Sigmoid colon (tissue), 4 donors: Measurements from ENCODE around the gene LRRC56.

ENCODE experiments used
- EP300 ChIP-seq, 4 donors: sonication (generic); formaldehyde crosslinking; IDR thresholded peaks; one replicate each; pipeline ENCODE4 v1.6.1; 2017; ENCODE audit warnings: antibody characterized with exemption in 4 of 4
- POLR2A ChIP-seq, 2 donors: fragments of 450-650 bp; IDR thresholded peaks; one replicate each; pipeline ENCODE4 v1.6.1; 2016; ENCODE audit warnings: antibody characterized with exemption in 2 of 2, mild to moderate bottlenecking in 2 of 2, moderate library complexity in 2 of 2
- POLR2AphosphoS5 ChIP-seq, 4 donors: sonication (generic); formaldehyde crosslinking; IDR thresholded peaks; one replicate each; pipeline ENCODE4 v1.6.1; 2017; ENCODE audit warnings: antibody characterized with exemption in 4 of 4
- TF ChIP-seq, protein P1 (sequence below), 4 experiments: fragments of 450-650 bp in 3 of 4; fragments of 200-600 bp in 1 of 4; IDR thresholded peaks; one replicate each; pipeline ENCODE4 v1.5.1; 2016 to 2019; ENCODE audit warnings: antibody characterized with exemption in 4 of 4, mild to moderate bottlenecking in 3 of 4, moderate library complexity in 2 of 4

DNA sequence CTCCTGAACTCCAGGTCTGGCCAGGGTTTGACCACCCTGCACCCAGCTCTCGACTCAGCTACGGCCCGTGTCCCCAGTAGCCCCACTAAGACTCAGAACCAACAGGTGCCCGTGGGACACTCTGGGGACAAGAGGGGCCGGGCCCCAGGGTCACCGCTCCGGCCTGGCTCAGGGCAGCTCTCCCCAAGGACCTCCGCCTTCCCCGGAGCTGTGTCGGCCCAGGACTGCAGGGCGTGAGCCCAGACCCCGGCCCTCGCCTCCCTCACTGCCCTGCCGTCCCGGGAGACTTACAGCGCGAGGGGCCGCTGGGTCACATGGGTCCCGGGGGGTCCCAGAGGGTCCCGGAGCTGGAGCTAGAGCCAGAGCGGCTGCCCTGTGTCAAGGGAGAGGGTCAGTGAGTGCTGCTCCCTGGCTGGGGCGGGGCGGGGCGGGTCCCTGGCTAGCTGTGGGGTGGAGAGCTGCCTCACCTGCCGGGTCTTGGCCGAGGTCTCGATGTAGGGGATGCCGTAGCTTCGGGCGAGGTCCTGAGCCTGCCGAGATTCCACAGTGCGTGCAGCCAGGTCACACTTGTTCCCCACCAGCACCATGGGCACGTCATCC lies 4.2 kb upstream of the LRRC56 start:
- TF ChIP-seq EP300 (IDR thresholded peaks at IDR 0.05) (no peak), POLR2A (IDR thresholded peaks at IDR 0.05) (no peak), POLR2AphosphoS5 (IDR thresholded peaks at IDR 0.05) (no peak)
- TF ChIP-seq, protein P1, sequence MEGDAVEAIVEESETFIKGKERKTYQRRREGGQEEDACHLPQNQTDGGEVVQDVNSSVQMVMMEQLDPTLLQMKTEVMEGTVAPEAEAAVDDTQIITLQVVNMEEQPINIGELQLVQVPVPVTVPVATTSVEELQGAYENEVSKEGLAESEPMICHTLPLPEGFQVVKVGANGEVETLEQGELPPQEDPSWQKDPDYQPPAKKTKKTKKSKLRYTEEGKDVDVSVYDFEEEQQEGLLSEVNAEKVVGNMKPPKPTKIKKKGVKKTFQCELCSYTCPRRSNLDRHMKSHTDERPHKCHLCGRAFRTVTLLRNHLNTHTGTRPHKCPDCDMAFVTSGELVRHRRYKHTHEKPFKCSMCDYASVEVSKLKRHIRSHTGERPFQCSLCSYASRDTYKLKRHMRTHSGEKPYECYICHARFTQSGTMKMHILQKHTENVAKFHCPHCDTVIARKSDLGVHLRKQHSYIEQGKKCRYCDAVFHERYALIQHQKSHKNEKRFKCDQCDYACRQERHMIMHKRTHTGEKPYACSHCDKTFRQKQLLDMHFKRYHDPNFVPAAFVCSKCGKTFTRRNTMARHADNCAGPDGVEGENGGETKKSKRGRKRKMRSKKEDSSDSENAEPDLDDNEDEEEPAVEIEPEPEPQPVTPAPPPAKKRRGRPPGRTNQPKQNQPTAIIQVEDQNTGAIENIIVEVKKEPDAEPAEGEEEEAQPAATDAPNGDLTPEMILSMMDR (IDR thresholded peaks at IDR 0.05), result no peak
